OCI-LY1 (cell line): Measurements from ENCODE around the gene GK2.

Experiments used
- H2AFZ ChIP-seq: fragments of 200-600 bp; sonication (generic), shearing (Covaris generic); 2 replicates; pipeline ENCODE4 v1.6.0; 2014; ENCODE audit warnings: antibody characterized with exemption, mild to moderate bottlenecking, low read length
- H3F3A ChIP-seq: fragments of 200-600 bp; sonication (generic), shearing (Covaris generic); 2 replicates; pipeline ENCODE4 v1.6.0; 2014; ENCODE audit warnings: mild to moderate bottlenecking, antibody characterized with exemption, low read length, moderate library complexity; ENCODE audit not compliant: insufficient read depth
- H3K27ac ChIP-seq: fragments of 200-600 bp; sonication (generic); 2 replicates; pipeline ENCODE4 v1.5.1; 2014; ENCODE audit warnings: low read length, mixed run types, mild to moderate bottlenecking, low read depth; ENCODE audit not compliant: poor library complexity, severe bottlenecking
- H3K27me3 ChIP-seq: fragments of 200-600 bp; sonication (generic); 2 replicates; pipeline ENCODE4 v1.6.0; 2014; ENCODE audit warnings: antibody characterized with exemption, mild to moderate bottlenecking, low read length, moderate library complexity; ENCODE audit not compliant: insufficient read depth
- H3K36me3 ChIP-seq: fragments of 200-600 bp; sonication (generic); 2 replicates; pipeline ENCODE4 v1.6.1; 2014; ENCODE audit warnings: mild to moderate bottlenecking, antibody characterized with exemption, low read length, moderate library complexity, mixed read lengths; ENCODE audit not compliant: insufficient read depth
- H3K4me1 ChIP-seq: fragments of 200-600 bp; sonication (generic); 2 replicates; pipeline ENCODE4 v1.5.1; 2014; ENCODE audit warnings: mild to moderate bottlenecking, low read length, moderate library complexity; ENCODE audit not compliant: insufficient read depth, severe bottlenecking
- H3K4me2 ChIP-seq: fragments of 200-600 bp; sonication (generic), shearing (Covaris generic); 2 replicates; pipeline ENCODE4 v1.6.1; 2014; ENCODE audit warnings: low read length
- H3K4me3 ChIP-seq: fragments of 200-600 bp; sonication (generic); 2 replicates; pipeline ENCODE4 v1.5.1; 2014; ENCODE audit warnings: low read length, low read depth, mild to moderate bottlenecking, mixed read lengths; ENCODE audit not compliant: poor library complexity, severe bottlenecking
- H3K79me2 ChIP-seq: fragments of 200-600 bp; shearing (Covaris generic); 2 replicates; pipeline ENCODE4 v1.6.1; 2016; ENCODE audit warnings: mixed run types, low read length, mixed read lengths; ENCODE audit not compliant: insufficient read depth
- H3K9ac ChIP-seq: fragments of 200-600 bp; sonication (generic), shearing (Covaris generic); 2 replicates; pipeline ENCODE4 v1.6.1; 2014; ENCODE audit warnings: mild to moderate bottlenecking, low read length, mixed read lengths
- H3K9me2 ChIP-seq: fragments of 200-600 bp; sonication (generic), shearing (Covaris generic); 2 replicates; pipeline ENCODE4 v1.6.1; 2014; ENCODE audit warnings: low read depth, mild to moderate bottlenecking, low read length, mixed read lengths
- H3K9me3 ChIP-seq: fragments of 200-600 bp; shearing (Covaris generic); 2 replicates; pipeline ENCODE4 v1.6.1; 2014; ENCODE audit warnings: low read length, mixed read lengths
- H4K20me1 ChIP-seq: fragments of 200-600 bp; sonication (generic), shearing (Covaris generic); 2 replicates; pipeline ENCODE4 v1.6.0; 2016; ENCODE audit warnings: mild to moderate bottlenecking, low read length; ENCODE audit not compliant: insufficient read depth
- EZH2 ChIP-seq: fragments of 200-600 bp; sonication (generic), shearing (Covaris generic); IDR thresholded peaks from 2 replicates; pipeline ENCODE4 v1.8.0; 2017; ENCODE audit warnings: borderline replicate concordance, mixed run types, mild to moderate bottlenecking, antibody characterized with exemption, low read length, moderate library complexity, mixed read lengths
- TF ChIP-seq, protein P1 (sequence below): fragments of 200-600 bp; sonication (generic), shearing (Covaris generic); IDR thresholded peaks from 2 replicates; pipeline ENCODE4 v1.5.1; 2017; ENCODE audit warnings: mild to moderate bottlenecking, antibody characterized with exemption, low read length, moderate library complexity, mixed read lengths

The GK2 gene

DNA sequence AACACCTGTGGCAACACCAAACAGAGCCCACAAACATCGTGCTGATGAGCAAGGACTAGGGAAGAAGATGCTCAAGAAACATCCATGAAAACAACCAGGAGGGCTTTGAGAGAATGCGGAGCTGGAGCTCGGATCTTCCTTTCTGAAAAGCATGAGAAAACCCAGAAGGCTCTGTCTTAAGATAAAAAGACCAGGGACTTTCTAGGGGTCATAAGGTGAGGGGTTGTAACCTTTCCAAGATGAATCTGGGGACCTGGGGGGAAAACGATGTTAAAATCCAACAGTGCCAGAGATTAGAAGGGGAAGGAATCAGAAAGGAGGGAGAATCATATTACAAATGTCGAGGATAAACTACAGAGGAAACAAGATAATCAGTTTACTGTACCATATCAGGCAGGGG is 10.1 kb downstream of the GK2 start:
- Histone ChIP-seq H3K4me2 (no peak overlapping the region), H3K4me1 (no peaks in the 10 kb centered on the region), H3K79me2 (no peaks in the 10 kb centered on the region), H3K36me3 (no peaks in the 10 kb centered on the region), H3K9ac (no peak overlapping the region), H4K20me1 (no peaks in the 10 kb centered on the region), H3K27ac (no peak overlapping the region), H3K27me3 (no peaks in the 10 kb centered on the region), H3K4me3 (no peak overlapping the region), H3K9me3 (no peaks in the 10 kb centered on the region), H3F3A (no peaks in the 10 kb centered on the region), H3K9me2 (no peaks in the 10 kb centered on the region), H2AFZ (no peak overlapping the region)
- TF ChIP-seq EZH2: no peak
- TF ChIP-seq, protein P1, sequence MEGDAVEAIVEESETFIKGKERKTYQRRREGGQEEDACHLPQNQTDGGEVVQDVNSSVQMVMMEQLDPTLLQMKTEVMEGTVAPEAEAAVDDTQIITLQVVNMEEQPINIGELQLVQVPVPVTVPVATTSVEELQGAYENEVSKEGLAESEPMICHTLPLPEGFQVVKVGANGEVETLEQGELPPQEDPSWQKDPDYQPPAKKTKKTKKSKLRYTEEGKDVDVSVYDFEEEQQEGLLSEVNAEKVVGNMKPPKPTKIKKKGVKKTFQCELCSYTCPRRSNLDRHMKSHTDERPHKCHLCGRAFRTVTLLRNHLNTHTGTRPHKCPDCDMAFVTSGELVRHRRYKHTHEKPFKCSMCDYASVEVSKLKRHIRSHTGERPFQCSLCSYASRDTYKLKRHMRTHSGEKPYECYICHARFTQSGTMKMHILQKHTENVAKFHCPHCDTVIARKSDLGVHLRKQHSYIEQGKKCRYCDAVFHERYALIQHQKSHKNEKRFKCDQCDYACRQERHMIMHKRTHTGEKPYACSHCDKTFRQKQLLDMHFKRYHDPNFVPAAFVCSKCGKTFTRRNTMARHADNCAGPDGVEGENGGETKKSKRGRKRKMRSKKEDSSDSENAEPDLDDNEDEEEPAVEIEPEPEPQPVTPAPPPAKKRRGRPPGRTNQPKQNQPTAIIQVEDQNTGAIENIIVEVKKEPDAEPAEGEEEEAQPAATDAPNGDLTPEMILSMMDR: no peak

DNA sequence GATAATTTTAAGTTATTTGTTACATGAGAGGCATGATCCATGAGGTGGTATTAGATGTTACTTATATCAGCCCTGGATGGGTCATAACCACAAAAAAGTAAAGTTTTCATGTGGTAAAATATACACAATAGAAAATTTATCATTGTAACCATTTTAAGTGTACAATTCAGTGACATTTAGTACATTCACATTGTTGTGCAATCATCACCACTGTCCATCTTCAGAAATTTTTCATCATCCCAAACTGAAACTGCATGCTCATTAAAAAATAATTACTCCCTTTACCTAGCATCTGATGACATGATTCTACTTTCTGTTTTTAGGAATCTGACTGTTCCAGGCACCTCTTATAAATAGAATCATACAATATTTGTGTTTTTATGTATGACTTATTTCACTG is 11.2 kb downstream of the GK2 start:
- Histone ChIP-seq H3K27ac (no peak overlapping the region), H3K27me3 (no peaks in the 10 kb centered on the region), H3K9ac (no peak overlapping the region), H3K4me2 (no peak overlapping the region), H3K9me2 (no peaks in the 10 kb centered on the region), H3K4me1 (no peaks in the 10 kb centered on the region), H2AFZ (no peak overlapping the region), H3K79me2 (no peaks in the 10 kb centered on the region), H3F3A (no peaks in the 10 kb centered on the region), H3K36me3 (no peaks in the 10 kb centered on the region), H3K4me3 (no peak overlapping the region), H3K9me3 (no peaks in the 10 kb centered on the region), H4K20me1 (no peaks in the 10 kb centered on the region)
- TF ChIP-seq, protein P1: no peak
- no peak for TF ChIP-seq EZH2

DNA sequence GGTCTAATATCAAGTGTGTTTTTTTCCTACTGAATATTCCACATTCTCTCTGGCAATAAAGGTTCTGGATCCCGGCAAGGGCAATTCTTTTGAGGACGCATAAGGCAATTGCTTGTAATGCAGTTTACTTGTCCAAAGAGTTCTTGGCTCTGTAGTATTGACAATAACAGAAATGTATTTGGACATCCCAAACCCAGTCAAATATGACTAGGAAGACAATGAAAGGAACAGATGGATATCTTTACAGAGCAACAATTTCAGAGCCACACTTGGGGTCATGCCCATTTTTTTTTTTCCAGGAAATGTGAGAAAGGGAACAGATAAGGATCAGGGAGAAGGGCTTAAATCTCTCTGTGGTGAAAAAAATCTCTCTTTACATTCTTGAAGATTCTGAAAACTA is 12.2 kb downstream of the GK2 start:
- H3K4me1 ChIP-seq: no peaks in the 10 kb centered on the region
- no peak overlapping the region for H3K9ac ChIP-seq
- no peak overlapping the region for H3K4me2 ChIP-seq
- H3K4me3 ChIP-seq: no peak overlapping the region
- H3K27me3 ChIP-seq: no peaks in the 10 kb centered on the region
- no peaks in the 10 kb centered on the region for H3K79me2 ChIP-seq
- H2AFZ ChIP-seq: no peak overlapping the region
- TF ChIP-seq EZH2: no peak
- TF ChIP-seq, protein P1: no peak
- H3K36me3 ChIP-seq: no peaks in the 10 kb centered on the region
- no peak overlapping the region for H3K27ac ChIP-seq
- no peaks in the 10 kb centered on the region for H4K20me1 ChIP-seq
- no peaks in the 10 kb centered on the region for H3F3A ChIP-seq
- no peaks in the 10 kb centered on the region for H3K9me3 ChIP-seq
- H3K9me2 ChIP-seq: no peaks in the 10 kb centered on the region
